ENCODE results near the gene CD3E. TPM values are rescaled to one million over a fixed set of nuclear protein-coding genes. Genes with fewer than 3 reads are reported as not detected.

CD3E gene
- total RNA-seq, 1 donor from 2014 or later = 6.9 TPM

GRCh38 chr11:118358071-118358470 is 53.5 kb downstream of the CD3E start:
- no peak overlapping the region for H3K27ac ChIP-seq

GRCh38 chr11:118359295-118359958 is 54.9 kb downstream of the CD3E start, which contains the start of gene UBE4A:
UBE4A (plus strand) TSS chr11:118359600; CDS start chr11:118365081, 5,481 bp downstream.
- Histone ChIP-seq H3K27ac (peak within 1 kb of the TSS; percentile 57), H3K4me1 (peaks cover 30% of the 10 kb centered on the region), H3K36me3 (no peaks in the 10 kb centered on the region), H3K27me3 (no peaks in the 10 kb centered on the region), H3K9me3 (no peaks in the 10 kb centered on the region), H3K4me3 (peak within 1 kb of the TSS; percentile 67 to 75)
- peak in 1 of 2 donors; percentile 94 for DNase-seq (ENCODE audit: extremely low spot score in 2 of 2)
- intact Hi-C loops (cut with DNase I) = loop anchor here (10.0 kb wide), 2 partner anchors 165 to 215 kb away; no protein-coding TSS in a partner anchor
- TF ChIP-seq POLR2A (IDR thresholded peaks at IDR 0.05) (peak in 1 of 2 donors; percentile 24), CTCF (IDR thresholded peaks at IDR 0.05) (no peak), POLR2AphosphoS5 (IDR thresholded peaks at IDR 0.05; ENCODE audit: insufficient read depth in 1 of 2, low read depth in 1 of 2) (peak; percentile 86 to 97)

More at GRCh38 chr11:118358071-118358470, 53.5 kb downstream of the CD3E start:
- Histone ChIP-seq H3K9me3 (no peaks in the 10 kb centered on the region), H3K4me1 (peaks cover 30% of the 10 kb centered on the region), H3K36me3 (no peaks in the 10 kb centered on the region), H3K27me3 (no peaks in the 10 kb centered on the region), H3K4me3 (no peak overlapping the region)
- TF ChIP-seq POLR2AphosphoS5 (IDR thresholded peaks at IDR 0.05; ENCODE audit: insufficient read depth in 1 of 2, low read depth in 1 of 2) (no peak), CTCF (IDR thresholded peaks at IDR 0.05) (no peak)
- DNase-seq (ENCODE audit: extremely low spot score in 2 of 2) = no peak
- intact Hi-C loops (cut with DNase I) = loop anchor here (10.0 kb wide), 2 partner anchors 163 to 213 kb away; no protein-coding TSS in a partner anchor

- Histone ChIP-seq H3K27me3 (no peaks in the 10 kb centered on the region), H3K27ac (no peak overlapping the region), H3K9me3 (no peaks in the 10 kb centered on the region), H3K4me1 (peaks cover 26% of the 10 kb centered on the region), H3K36me3 (peaks cover 0 to 38% of the 10 kb centered on the region in 2 donors), H3K4me3 (no peak overlapping the region)
- TF ChIP-seq CTCF (IDR thresholded peaks at IDR 0.05) = no peak
- TF ChIP-seq POLR2AphosphoS5 (IDR thresholded peaks at IDR 0.05; ENCODE audit: insufficient read depth in 1 of 2, low read depth in 1 of 2) = no peak
- TF ChIP-seq POLR2A (IDR thresholded peaks at IDR 0.05) = no peak
- no peak for DNase-seq (ENCODE audit: extremely low spot score in 2 of 2)
- intact Hi-C loops (cut with DNase I) = no loop called here
Measured at GRCh38 chr11:118364956-118365615, 60.6 kb downstream of the CD3E start.

Small RNA genes lying within 50 kb of the gene (small RNA-seq; reads per million reads assigned to genes)
- gene AP001582.1 = not detected

Other genes with a start within 250 kb of the CD3E start
- gene TMPRSS4, start 227.7 kb upstream of the CD3E start, total RNA-seq = 20.9 TPM
- gene SMIM35, start 217.8 kb upstream of the CD3E start, total RNA-seq = not detected
- 0.98 TPM for gene SCN4B, start 151.9 kb upstream of the CD3E start, total RNA-seq
- 0.49 TPM for gene SCN2B, start 128.1 kb upstream of the CD3E start, total RNA-seq
- gene JAML, start 79.7 kb upstream of the CD3E start, total RNA-seq = 17.2 TPM
- gene MPZL3, start 52.4 kb upstream of the CD3E start, total RNA-seq = 9.1 TPM
- 165 TPM for gene MPZL2, start 40.4 kb upstream of the CD3E start, total RNA-seq
- gene CD3D, start 38.0 kb downstream of the CD3E start, total RNA-seq = 13.8 TPM
- gene CD3G, start 39.6 kb downstream of the CD3E start, total RNA-seq = 2.2 TPM
- 31.9 TPM for gene UBE4A, start 54.9 kb downstream of the CD3E start, total RNA-seq
- 169 TPM for gene ATP5MG, start 96.9 kb downstream of the CD3E start, total RNA-seq
- gene KMT2A, start 131.8 kb downstream of the CD3E start, total RNA-seq = 72.7 TPM
- gene TTC36, start 222.7 kb downstream of the CD3E start, total RNA-seq = not detected
- gene TMEM25, start 226.5 kb downstream of the CD3E start, total RNA-seq = 21.4 TPM